Liver (tissue), 9 donors: ENCODE measurements around the gene C1orf210. TPM values are rescaled to one million over a fixed set of nuclear protein-coding genes. Genes with fewer than 3 reads are reported as not detected.

Source experiments
- DNase-seq: peaks from one replicate; pipeline ENCODE4 v3.0.0-alpha.2; 2017; ENCODE audit warnings: low spot score
- H3K27ac ChIP-seq, 2 donors: one replicate each; pipeline ENCODE4 v1.7.0; 2013; ENCODE audit warnings: inconsistent platforms in 2 of 2, low read length in 2 of 2, control low read depth in 1 of 2, low read depth in 1 of 2, mild to moderate bottlenecking in 1 of 2
- H3K27me3 ChIP-seq, 4 donors: one replicate each; pipeline versions ENCODE4 v1.6.1 to v1.7.0; 2013; ENCODE audit warnings: low read length in 3 of 4, inconsistent platforms in 1 of 4, mild to moderate bottlenecking in 1 of 4, moderate library complexity in 1 of 4; ENCODE audit not compliant: control insufficient read depth in 4 of 4, insufficient read depth in 4 of 4
- H3K36me3 ChIP-seq, 4 donors: one replicate each; pipeline versions ENCODE4 v1.6.1 to v1.7.0; 2013; ENCODE audit warnings: low read length in 3 of 4, mild to moderate bottlenecking in 3 of 4, low read depth in 1 of 4, moderate library complexity in 1 of 4; ENCODE audit not compliant: control insufficient read depth in 4 of 4, insufficient read depth in 3 of 4
- H3K4me1 ChIP-seq, 4 donors: one replicate each; pipeline versions ENCODE4 v1.6.1 to v1.7.0; 2013; ENCODE audit warnings: low read length in 3 of 4, mild to moderate bottlenecking in 3 of 4, moderate library complexity in 1 of 4; ENCODE audit not compliant: control insufficient read depth in 4 of 4, insufficient read depth in 4 of 4
- H3K4me3 ChIP-seq, 3 donors: one replicate each; pipeline versions ENCODE4 v1.6.1 to v1.7.0; 2013; ENCODE audit warnings: low read length in 3 of 3, control low read depth in 1 of 3, low read depth in 1 of 3, mild to moderate bottlenecking in 1 of 3
- H3K9ac ChIP-seq, 2 donors: one replicate each; pipeline ENCODE4 v1.7.0; 2013; ENCODE audit warnings: low read length in 2 of 2, mild to moderate bottlenecking in 2 of 2, moderate library complexity in 2 of 2, control low read depth in 1 of 2, low read depth in 1 of 2
- H3K9me3 ChIP-seq, 4 donors: one replicate each; pipeline versions ENCODE4 v1.6.1 to v1.7.0; 2013; ENCODE audit warnings: low read length in 3 of 4; ENCODE audit not compliant: control insufficient read depth in 4 of 4
- EGR1 ChIP-seq, 2 donors: IDR thresholded peaks; 2 replicates each; pipeline ENCODE4 v1.6.1; 2016 to 2018; ENCODE audit warnings: antibody characterized with exemption in 2 of 2, low read depth in 2 of 2
- FOXA1 ChIP-seq: IDR thresholded peaks from 2 replicates; pipeline ENCODE4 v1.6.1; 2016; ENCODE audit warnings: antibody characterized with exemption
- GABPA ChIP-seq, 2 donors: IDR thresholded peaks in 1 of 2; conservative IDR thresholded peaks in 1 of 2; 2 replicates each; pipeline ENCODE4 v1.6.1; 2016; ENCODE audit warnings: antibody characterized with exemption in 2 of 2, mild to moderate bottlenecking in 1 of 2, moderate library complexity in 1 of 2
- HNF4A ChIP-seq, 2 donors: conservative IDR thresholded peaks; 2 replicates each; pipeline ENCODE4 v1.6.1; 2016; ENCODE audit warnings: antibody characterized with exemption in 2 of 2, mild to moderate bottlenecking in 2 of 2
- HNF4G ChIP-seq: IDR thresholded peaks from 2 replicates; pipeline ENCODE4 v1.6.1; 2016; ENCODE audit warnings: antibody characterized with exemption
- NR2F2 ChIP-seq: IDR thresholded peaks from 2 replicates; pipeline ENCODE4 v1.6.1; 2016; ENCODE audit warnings: antibody characterized with exemption
- RAD21 ChIP-seq, 2 donors: IDR thresholded peaks; 2 replicates each; pipeline ENCODE4 v1.6.1; 2016; ENCODE audit warnings: antibody characterized with exemption in 2 of 2, mild to moderate bottlenecking in 2 of 2
- SP1 ChIP-seq: IDR thresholded peaks from 2 replicates; pipeline ENCODE4 v1.6.1; 2018; ENCODE audit warnings: antibody characterized with exemption, mild to moderate bottlenecking
- YY1 ChIP-seq: IDR thresholded peaks from 2 replicates; pipeline ENCODE4 v1.6.1; 2016; ENCODE audit warnings: antibody characterized with exemption, mild to moderate bottlenecking
- WGBS: extraction: QIAGEN DNeasy Blood & Tissue Kit; methylation state at CpG from one replicate; pipeline ENCODE4 v1.1.7; 2013; 5-methylcytosine and 5-hydroxymethylcytosine counted together
- polyA plus RNA-seq, 2 donors: library from polyadenylated mRNA; stranded (reverse) in 1 of 2; unstranded in 1 of 2; fragments of 200-250 nt in 1 of 2; fragments of >200 nt in 1 of 2; fragmentation: Nextera tagmentation in 1 of 2; extraction: Ambion mirVana in 1 of 2; gene quantifications; one replicate each; pipeline versions ENCODE4 v1.2.1 to v1.2.3, GENCODE V29; 2013 to 2015
- total RNA-seq, 2 donors: library from RNA; depleted of rRNA; stranded (reverse); fragments of >200 nt; gene quantifications; one replicate each; pipeline ENCODE4 v1.2.3, GENCODE V29; 2014
- TF ChIP-seq, protein P1 (sequence below): IDR thresholded peaks from 2 replicates; pipeline ENCODE4 v1.6.1; 2016; ENCODE audit warnings: antibody characterized with exemption
- TF ChIP-seq, protein P2 (sequence below): fragments of 150-350 bp; IDR thresholded peaks from 2 replicates; pipeline ENCODE4 v1.5.1; 2017; ENCODE audit warnings: improper control_type of control experiment, low read depth, low read length; ENCODE audit not compliant: missing input control
- TF ChIP-seq, protein P3 (sequence below): IDR thresholded peaks from 2 replicates; pipeline ENCODE4 v1.6.1; 2016; ENCODE audit warnings: antibody characterized with exemption, mild to moderate bottlenecking
- donor health status: healthy.
- donor health status: healthy.
- donor health status: healthy.
- donor health status: healthy.
- donor health status: healthy.

C1orf210 gene
- total and polyA plus RNA-seq, 4 donors: 0.75 to 5.0 (median 1.2) TPM

DNA sequence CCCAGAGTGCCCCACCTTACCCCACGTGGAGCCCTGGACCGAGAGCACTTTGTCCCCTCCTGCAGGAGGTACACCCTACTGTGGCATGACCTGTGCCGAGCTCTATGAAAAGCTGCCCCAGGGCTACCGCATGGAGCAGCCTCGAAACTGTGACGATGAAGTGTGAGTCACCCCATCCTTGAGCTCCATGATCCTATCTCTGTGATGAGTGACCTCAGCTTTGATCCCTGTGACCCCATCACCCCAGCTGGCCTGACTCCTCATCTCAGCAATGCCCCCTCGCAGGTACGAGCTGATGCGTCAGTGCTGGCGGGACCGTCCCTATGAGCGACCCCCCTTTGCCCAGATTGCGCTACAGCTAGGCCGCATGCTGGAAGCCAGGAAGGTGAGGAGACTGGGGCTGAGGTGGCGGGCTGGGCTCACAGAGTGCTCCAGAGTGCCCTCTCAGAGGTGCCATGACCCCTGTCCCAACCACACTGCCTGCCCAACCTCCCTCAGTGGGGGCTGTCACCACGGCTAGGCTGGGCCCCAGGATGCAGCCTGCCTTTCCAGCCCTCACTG, 36.0 kb upstream of the C1orf210 start:
- Histone ChIP-seq H3K27ac (no peak overlapping the region), H3K4me1 (no peaks in the 10 kb centered on the region), H3K4me3 (no peak overlapping the region), H3K36me3 (peaks cover 0 to 5% (median 0%) of the 10 kb centered on the region in 4 donors), H3K9ac (no peak overlapping the region), H3K27me3 (no peaks in the 10 kb centered on the region), H3K9me3 (no peaks in the 10 kb centered on the region)
- WGBS: 97% methylated on average over 16 of the region's 16 CpGs
- TF ChIP-seq, protein P1, sequence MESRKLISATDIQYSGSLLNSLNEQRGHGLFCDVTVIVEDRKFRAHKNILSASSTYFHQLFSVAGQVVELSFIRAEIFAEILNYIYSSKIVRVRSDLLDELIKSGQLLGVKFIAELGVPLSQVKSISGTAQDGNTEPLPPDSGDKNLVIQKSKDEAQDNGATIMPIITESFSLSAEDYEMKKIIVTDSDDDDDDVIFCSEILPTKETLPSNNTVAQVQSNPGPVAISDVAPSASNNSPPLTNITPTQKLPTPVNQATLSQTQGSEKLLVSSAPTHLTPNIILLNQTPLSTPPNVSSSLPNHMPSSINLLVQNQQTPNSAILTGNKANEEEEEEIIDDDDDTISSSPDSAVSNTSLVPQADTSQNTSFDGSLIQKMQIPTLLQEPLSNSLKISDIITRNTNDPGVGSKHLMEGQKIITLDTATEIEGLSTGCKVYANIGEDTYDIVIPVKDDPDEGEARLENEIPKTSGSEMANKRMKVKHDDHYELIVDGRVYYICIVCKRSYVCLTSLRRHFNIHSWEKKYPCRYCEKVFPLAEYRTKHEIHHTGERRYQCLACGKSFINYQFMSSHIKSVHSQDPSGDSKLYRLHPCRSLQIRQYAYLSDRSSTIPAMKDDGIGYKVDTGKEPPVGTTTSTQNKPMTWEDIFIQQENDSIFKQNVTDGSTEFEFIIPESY: no peak
- TF ChIP-seq GABPA (IDR thresholded peaks at IDR 0.05 in 1 of 2, conservative IDR thresholded peaks at IDR 0.05 in 1 of 2) (no peak), HNF4A (conservative IDR thresholded peaks at IDR 0.05) (no peak), SP1 (no peak), NR2F2 (no peak), HNF4G (no peak), RAD21 (IDR thresholded peaks at IDR 0.05) (no peak)
- TF ChIP-seq, protein P2, sequence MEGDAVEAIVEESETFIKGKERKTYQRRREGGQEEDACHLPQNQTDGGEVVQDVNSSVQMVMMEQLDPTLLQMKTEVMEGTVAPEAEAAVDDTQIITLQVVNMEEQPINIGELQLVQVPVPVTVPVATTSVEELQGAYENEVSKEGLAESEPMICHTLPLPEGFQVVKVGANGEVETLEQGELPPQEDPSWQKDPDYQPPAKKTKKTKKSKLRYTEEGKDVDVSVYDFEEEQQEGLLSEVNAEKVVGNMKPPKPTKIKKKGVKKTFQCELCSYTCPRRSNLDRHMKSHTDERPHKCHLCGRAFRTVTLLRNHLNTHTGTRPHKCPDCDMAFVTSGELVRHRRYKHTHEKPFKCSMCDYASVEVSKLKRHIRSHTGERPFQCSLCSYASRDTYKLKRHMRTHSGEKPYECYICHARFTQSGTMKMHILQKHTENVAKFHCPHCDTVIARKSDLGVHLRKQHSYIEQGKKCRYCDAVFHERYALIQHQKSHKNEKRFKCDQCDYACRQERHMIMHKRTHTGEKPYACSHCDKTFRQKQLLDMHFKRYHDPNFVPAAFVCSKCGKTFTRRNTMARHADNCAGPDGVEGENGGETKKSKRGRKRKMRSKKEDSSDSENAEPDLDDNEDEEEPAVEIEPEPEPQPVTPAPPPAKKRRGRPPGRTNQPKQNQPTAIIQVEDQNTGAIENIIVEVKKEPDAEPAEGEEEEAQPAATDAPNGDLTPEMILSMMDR: no peak
- DNase-seq: no peak

DNA sequence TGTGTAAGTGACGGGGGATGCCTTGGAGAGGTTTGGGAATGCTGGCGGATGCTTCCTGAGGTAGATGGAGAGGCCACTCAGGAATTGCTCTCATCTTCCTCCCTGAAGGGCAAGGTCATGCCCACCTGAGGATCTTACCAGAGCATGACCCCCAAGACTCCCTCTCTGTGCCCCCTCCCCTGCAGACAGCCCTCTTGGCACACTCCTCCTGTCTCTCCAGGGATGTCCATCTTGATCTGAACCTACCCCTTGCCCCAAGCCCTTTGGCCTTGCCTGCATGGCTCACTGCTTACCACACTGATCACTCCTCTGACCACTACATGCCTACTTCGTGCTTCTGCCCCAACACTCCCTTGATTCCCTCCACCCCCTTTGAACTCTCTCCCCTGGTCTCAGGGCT, 34.4 kb upstream of the C1orf210 start:
- H3K9me3 ChIP-seq: no peaks in the 10 kb centered on the region
- H3K27ac ChIP-seq: no peak overlapping the region
- DNase-seq: no peak
- H3K36me3 ChIP-seq: peaks cover 0 to 5% (median 0%) of the 10 kb centered on the region in 4 donors
- no peak overlapping the region for H3K4me3 ChIP-seq
- no peak overlapping the region for H3K9ac ChIP-seq
- WGBS: 65% methylated on average over 3 of the region's 3 CpGs
- peaks cover 0 to 4% (median 1%) of the 10 kb centered on the region in 4 donors for H3K4me1 ChIP-seq
- no peaks in the 10 kb centered on the region for H3K27me3 ChIP-seq
- TF ChIP-seq NR2F2 (no peak), HNF4G (no peak), FOXA1 (no peak), EGR1 (IDR thresholded peaks at IDR 0.05; ENCODE audit: low read depth in 2 of 2) (no peak), YY1 (no peak)
- TF ChIP-seq, protein P3, sequence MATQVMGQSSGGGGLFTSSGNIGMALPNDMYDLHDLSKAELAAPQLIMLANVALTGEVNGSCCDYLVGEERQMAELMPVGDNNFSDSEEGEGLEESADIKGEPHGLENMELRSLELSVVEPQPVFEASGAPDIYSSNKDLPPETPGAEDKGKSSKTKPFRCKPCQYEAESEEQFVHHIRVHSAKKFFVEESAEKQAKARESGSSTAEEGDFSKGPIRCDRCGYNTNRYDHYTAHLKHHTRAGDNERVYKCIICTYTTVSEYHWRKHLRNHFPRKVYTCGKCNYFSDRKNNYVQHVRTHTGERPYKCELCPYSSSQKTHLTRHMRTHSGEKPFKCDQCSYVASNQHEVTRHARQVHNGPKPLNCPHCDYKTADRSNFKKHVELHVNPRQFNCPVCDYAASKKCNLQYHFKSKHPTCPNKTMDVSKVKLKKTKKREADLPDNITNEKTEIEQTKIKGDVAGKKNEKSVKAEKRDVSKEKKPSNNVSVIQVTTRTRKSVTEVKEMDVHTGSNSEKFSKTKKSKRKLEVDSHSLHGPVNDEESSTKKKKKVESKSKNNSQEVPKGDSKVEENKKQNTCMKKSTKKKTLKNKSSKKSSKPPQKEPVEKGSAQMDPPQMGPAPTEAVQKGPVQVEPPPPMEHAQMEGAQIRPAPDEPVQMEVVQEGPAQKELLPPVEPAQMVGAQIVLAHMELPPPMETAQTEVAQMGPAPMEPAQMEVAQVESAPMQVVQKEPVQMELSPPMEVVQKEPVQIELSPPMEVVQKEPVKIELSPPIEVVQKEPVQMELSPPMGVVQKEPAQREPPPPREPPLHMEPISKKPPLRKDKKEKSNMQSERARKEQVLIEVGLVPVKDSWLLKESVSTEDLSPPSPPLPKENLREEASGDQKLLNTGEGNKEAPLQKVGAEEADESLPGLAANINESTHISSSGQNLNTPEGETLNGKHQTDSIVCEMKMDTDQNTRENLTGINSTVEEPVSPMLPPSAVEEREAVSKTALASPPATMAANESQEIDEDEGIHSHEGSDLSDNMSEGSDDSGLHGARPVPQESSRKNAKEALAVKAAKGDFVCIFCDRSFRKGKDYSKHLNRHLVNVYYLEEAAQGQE: no peak
- TF ChIP-seq, protein P2: no peak
- TF ChIP-seq, protein P1: no peak
